ENCODE data around the gene SCUBE1.

DNA sequence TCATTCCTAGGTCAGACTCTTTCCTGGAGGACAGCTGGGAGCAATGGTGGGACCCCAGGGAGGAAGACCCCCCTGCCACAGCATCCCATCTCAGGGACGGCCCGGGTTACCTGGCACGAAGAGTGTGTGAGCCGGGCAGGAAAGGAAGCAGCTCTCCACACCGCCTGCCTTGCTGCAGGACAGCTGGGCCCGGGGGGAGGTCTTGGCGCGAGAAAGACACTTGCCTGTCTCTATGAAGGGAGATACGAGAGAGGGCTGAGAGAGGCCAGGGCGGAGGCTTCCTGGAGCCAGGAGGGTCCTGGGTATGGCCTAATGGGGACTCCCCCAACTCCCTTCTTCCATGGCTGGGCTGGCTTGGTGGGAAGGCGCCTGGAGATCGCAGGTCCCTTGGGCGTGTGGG, 120.2 kb downstream of the SCUBE1 start:
- TF ChIP-seq CTCF (IDR thresholded peaks at IDR 0.05; ENCODE audit: control extremely low read depth in 1 of 3, insufficient read depth in 1 of 3, low read depth in 1 of 3, low read length in 3 of 3): no peak
- TF ChIP-seq EZH2 (IDR thresholded peaks at IDR 0.05; ENCODE audit: low read depth, low read length, severe bottlenecking): no peak
- TF ChIP-seq NRF1 (IDR thresholded peaks at IDR 0.05; ENCODE audit: low read depth, low read length): no peak
- TF ChIP-seq CHD1 (IDR thresholded peaks at IDR 0.05; ENCODE audit: low read depth, low read length): no peak
- TF ChIP-seq YY1 (IDR thresholded peaks at IDR 0.05; ENCODE audit: low read depth, low read length): no peak
- TF ChIP-seq POLR2A (IDR thresholded peaks at IDR 0.05; ENCODE audit: control extremely low read depth in 1 of 2, low read depth in 2 of 2, low read length in 2 of 2): no peak
- no peak for TF ChIP-seq CHD2 (IDR thresholded peaks at IDR 0.05; ENCODE audit: low read length)
- TF ChIP-seq EP300 (IDR thresholded peaks at IDR 0.05; ENCODE audit: borderline replicate concordance in 1 of 2, low read depth in 2 of 2, low read length in 2 of 2): no peak
- no peak for TF ChIP-seq FOSL1 (IDR thresholded peaks at IDR 0.05; ENCODE audit: insufficient read depth, low read depth, low read length)
- TF ChIP-seq JUN (IDR thresholded peaks at IDR 0.05; ENCODE audit: low read depth, low read length): no peak
- TF ChIP-seq RFX5 (IDR thresholded peaks at IDR 0.05; ENCODE audit: borderline replicate concordance, low read depth, low read length): no peak
- TF ChIP-seq BCL11A (IDR thresholded peaks at IDR 0.05; ENCODE audit: low read depth in 2 of 2, low read length in 2 of 2): no peak
- TF ChIP-seq, protein P1, sequence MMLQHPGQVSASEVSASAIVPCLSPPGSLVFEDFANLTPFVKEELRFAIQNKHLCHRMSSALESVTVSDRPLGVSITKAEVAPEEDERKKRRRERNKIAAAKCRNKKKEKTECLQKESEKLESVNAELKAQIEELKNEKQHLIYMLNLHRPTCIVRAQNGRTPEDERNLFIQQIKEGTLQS (IDR thresholded peaks at IDR 0.05; ENCODE audit: insufficient read depth, low read depth, low read length): no peak
